SK-N-SH treated with all-trans-retinoic acid at 6 μM for 48 hours (cell line): ENCODE results near the gene TCEAL3.

Experiments used
- ATAC-seq: fragments of 200-7000 bp; cut with Tn5 transposase; 3 replicates; pipeline ENCODE4 v1.9.1; 2020; ENCODE audit warnings: mild to moderate bottlenecking, moderate library complexity
- ARNTL ChIP-seq: fragments of 450-650 bp; formaldehyde crosslinking; IDR thresholded peaks from 2 replicates; pipeline ENCODE4 v1.5.0; 2020; ENCODE audit warnings: low read depth, mild to moderate bottlenecking, moderate library complexity, borderline replicate concordance
- BACH2 ChIP-seq: fragments of 250-450 bp; sonication (Bioruptor Pico); IDR thresholded peaks from 2 replicates; pipeline ENCODE4 v1.9.0; 2021; ENCODE audit warnings: mild to moderate bottlenecking, borderline replicate concordance
- CSDC2 ChIP-seq: fragments of 250-450 bp; sonication (Bioruptor Pico); IDR thresholded peaks from 2 replicates; pipeline ENCODE4 v1.5.0; 2020; ENCODE audit warnings: mild to moderate bottlenecking, moderate library complexity
- ESRRG ChIP-seq: fragments of 250-450 bp; sonication (Bioruptor Pico); IDR thresholded peaks from 2 replicates; pipeline ENCODE4 v1.6.1; 2021; ENCODE audit warnings: mild to moderate bottlenecking
- ISL1 ChIP-seq: fragments of 250-450 bp; sonication (Bioruptor Pico); IDR thresholded peaks from 2 replicates; pipeline ENCODE4 v2.1.2; 2022; ENCODE audit warnings: mild to moderate bottlenecking, moderate library complexity
- OSR1 ChIP-seq: fragments of 250-450 bp; sonication (Bioruptor Pico); IDR thresholded peaks from 2 replicates; pipeline ENCODE4 v1.8.0; 2022; ENCODE audit warnings: moderate library complexity, mild to moderate bottlenecking, inconsistent platforms
- PPARA ChIP-seq: fragments of 250-450 bp; sonication (Bioruptor Pico); IDR thresholded peaks from 2 replicates; pipeline ENCODE4 v1.5.0; 2020; ENCODE audit warnings: mild to moderate bottlenecking, borderline replicate concordance
- RARB ChIP-seq: fragments of 250-450 bp; sonication (Bioruptor Pico); IDR thresholded peaks from 2 replicates; pipeline ENCODE4 v1.8.0; 2021; ENCODE audit warnings: mild to moderate bottlenecking, moderate library complexity
- SNAI2 ChIP-seq: fragments of 250-450 bp; sonication (Bioruptor Pico); IDR thresholded peaks from 2 replicates; pipeline ENCODE4 v1.5.0; 2020; ENCODE audit warnings: mild to moderate bottlenecking, moderate library complexity
- TCF4 ChIP-seq: fragments of 250-450 bp; sonication (Bioruptor Pico); IDR thresholded peaks from 2 replicates; pipeline ENCODE4 v1.8.0; 2021; ENCODE audit warnings: mild to moderate bottlenecking, moderate library complexity, borderline replicate concordance
- ZFP3 ChIP-seq: fragments of 250-450 bp; sonication (Bioruptor Pico); IDR thresholded peaks from 2 replicates; pipeline ENCODE4 v1.5.0; 2020; ENCODE audit warnings: mild to moderate bottlenecking, moderate library complexity
- ZFP30 ChIP-seq: fragments of 450-650 bp; formaldehyde crosslinking; IDR thresholded peaks from 2 replicates; pipeline ENCODE4 v1.5.0; 2022; ENCODE audit warnings: mild to moderate bottlenecking, moderate library complexity
- ZNF565 ChIP-seq: fragments of 450-650 bp; formaldehyde crosslinking; conservative IDR thresholded peaks from 2 replicates; pipeline ENCODE4 v1.5.0; 2020; ENCODE audit warnings: low read depth, mild to moderate bottlenecking, moderate library complexity
- ZNF70 ChIP-seq: fragments of 450-650 bp; formaldehyde crosslinking; IDR thresholded peaks from 2 replicates; pipeline ENCODE4 v1.5.0; 2020; ENCODE audit warnings: mild to moderate bottlenecking, moderate library complexity
- ZNF8 ChIP-seq: fragments of 450-650 bp; formaldehyde crosslinking; IDR thresholded peaks from 2 replicates; pipeline ENCODE4 v1.5.0; 2020; ENCODE audit warnings: mild to moderate bottlenecking, moderate library complexity
- TF ChIP-seq, protein P1 (sequence below): fragments of 250-450 bp; sonication (Bioruptor Pico); IDR thresholded peaks from 2 replicates; pipeline ENCODE4 v1.8.0; 2021; ENCODE audit warnings: low read depth, mild to moderate bottlenecking, moderate library complexity, borderline replicate concordance
- TF ChIP-seq, protein P2 (sequence below): fragments of 250-450 bp; sonication (Bioruptor Pico); IDR thresholded peaks from 2 replicates; pipeline ENCODE4 v1.8.0; 2020; ENCODE audit warnings: mild to moderate bottlenecking, moderate library complexity, borderline replicate concordance
- TF ChIP-seq, protein P3 (sequence below): fragments of 250-450 bp; sonication (Bioruptor Pico); IDR thresholded peaks from 2 replicates; pipeline ENCODE4 v1.5.1; 2021; ENCODE audit warnings: mild to moderate bottlenecking, moderate library complexity
- TF ChIP-seq, protein P4 (sequence below): fragments of 250-450 bp; sonication (Bioruptor Pico); IDR thresholded peaks from 2 replicates; pipeline ENCODE4 v1.5.1; 2020; ENCODE audit warnings: low read depth, mild to moderate bottlenecking, moderate library complexity
- TF ChIP-seq, protein P5 (sequence below): fragments of 250-450 bp; sonication (Bioruptor Pico); IDR thresholded peaks from 2 replicates; pipeline ENCODE4 v1.5.0; 2020; ENCODE audit warnings: mild to moderate bottlenecking, moderate library complexity

TCEAL3 gene

DNA sequence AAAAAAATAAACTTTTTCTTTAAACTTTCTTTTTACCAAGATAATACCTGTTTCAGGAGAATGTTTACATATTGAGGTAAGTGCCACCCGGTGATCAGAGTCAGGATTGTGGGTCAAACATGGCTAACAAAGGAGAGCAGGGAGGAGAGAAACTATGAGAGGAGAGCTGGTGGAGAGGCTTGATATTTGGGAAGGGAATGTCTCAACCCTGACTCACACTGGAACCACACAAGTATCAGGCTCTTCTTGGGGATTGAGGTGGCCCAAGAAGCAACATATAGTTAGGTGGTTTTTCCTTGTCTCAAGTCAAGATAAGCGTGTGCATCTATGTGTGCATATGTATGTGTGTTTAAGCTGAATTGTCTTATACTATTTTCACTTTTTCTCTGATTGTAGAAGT, 27.7 kb downstream of the TCEAL3 start:
- TF ChIP-seq ESRRG (CRISPR knock-in tag) (no peak), ZFP3 (CRISPR knock-in tag) (no peak), OSR1 (CRISPR knock-in tag) (no peak), ISL1 (CRISPR knock-in tag) (no peak), ZNF565 (CRISPR knock-in tag) (no peak)
- TF ChIP-seq, protein P1, sequence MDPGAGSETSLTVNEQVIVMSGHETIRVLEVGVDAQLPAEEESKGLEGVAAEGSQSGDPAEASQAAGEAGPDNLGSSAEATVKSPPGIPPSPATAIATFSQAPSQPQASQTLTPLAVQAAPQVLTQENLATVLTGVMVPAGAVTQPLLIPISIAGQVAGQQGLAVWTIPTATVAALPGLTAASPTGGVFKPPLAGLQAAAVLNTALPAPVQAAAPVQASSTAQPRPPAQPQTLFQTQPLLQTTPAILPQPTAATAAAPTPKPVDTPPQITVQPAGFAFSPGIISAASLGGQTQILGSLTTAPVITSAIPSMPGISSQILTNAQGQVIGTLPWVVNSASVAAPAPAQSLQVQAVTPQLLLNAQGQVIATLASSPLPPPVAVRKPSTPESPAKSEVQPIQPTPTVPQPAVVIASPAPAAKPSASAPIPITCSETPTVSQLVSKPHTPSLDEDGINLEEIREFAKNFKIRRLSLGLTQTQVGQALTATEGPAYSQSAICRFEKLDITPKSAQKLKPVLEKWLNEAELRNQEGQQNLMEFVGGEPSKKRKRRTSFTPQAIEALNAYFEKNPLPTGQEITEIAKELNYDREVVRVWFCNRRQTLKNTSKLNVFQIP (CRISPR knock-in tag) = no peak
- TF ChIP-seq, protein P2, sequence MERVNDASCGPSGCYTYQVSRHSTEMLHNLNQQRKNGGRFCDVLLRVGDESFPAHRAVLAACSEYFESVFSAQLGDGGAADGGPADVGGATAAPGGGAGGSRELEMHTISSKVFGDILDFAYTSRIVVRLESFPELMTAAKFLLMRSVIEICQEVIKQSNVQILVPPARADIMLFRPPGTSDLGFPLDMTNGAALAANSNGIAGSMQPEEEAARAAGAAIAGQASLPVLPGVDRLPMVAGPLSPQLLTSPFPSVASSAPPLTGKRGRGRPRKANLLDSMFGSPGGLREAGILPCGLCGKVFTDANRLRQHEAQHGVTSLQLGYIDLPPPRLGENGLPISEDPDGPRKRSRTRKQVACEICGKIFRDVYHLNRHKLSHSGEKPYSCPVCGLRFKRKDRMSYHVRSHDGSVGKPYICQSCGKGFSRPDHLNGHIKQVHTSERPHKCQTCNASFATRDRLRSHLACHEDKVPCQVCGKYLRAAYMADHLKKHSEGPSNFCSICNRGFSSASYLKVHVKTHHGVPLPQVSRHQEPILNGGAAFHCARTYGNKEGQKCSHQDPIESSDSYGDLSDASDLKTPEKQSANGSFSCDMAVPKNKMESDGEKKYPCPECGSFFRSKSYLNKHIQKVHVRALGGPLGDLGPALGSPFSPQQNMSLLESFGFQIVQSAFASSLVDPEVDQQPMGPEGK (CRISPR knock-in tag) = no peak
- ATAC-seq = no peak

DNA sequence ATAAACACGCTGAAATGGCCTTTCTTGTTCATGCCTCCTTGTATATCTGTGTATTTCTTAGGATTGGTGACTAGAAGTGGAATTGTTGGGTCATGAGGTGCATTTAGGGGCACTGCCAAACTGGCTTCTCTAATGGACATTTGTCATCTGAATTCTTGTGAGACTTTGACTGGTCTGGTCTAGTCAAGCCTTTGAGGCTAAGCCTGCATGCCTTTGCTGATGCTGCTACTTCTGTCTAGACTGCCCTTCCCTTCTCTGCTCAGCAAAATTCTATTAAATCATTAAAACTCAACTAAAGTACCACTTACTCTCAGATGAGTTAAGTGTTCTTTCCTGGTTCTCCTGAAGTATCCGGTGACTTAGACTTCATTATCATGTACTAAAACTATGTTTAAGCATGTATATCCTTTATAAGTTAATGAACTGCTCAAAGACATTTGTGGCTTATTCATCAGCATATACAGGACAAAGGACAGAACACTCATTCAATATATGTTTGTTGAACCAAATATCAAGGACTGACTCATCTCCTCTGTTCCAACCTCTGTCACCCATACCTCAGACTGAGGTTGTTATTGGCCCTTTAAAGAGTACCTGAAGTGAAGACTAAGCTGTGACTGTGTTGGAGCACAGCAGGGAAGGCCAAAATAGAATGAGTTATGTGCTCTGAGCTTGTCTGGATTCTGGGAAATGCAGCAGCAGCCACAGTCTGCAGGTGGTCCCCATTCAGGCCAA, 30.0 kb downstream of the TCEAL3 start:
- TF ChIP-seq CSDC2 (CRISPR knock-in tag) = no peak
- no peak for TF ChIP-seq BACH2
- TF ChIP-seq SNAI2 (CRISPR knock-in tag) = no peak
- no peak for TF ChIP-seq ZFP30 (CRISPR knock-in tag)
- TF ChIP-seq ARNTL (CRISPR knock-in tag) = no peak
- no peak for TF ChIP-seq ZNF8 (CRISPR knock-in tag)
- no peak for TF ChIP-seq ZFP3 (CRISPR knock-in tag)
- TF ChIP-seq ZNF70 (CRISPR knock-in tag) = no peak
- no peak for TF ChIP-seq ZNF565 (CRISPR knock-in tag)
- TF ChIP-seq, protein P3, sequence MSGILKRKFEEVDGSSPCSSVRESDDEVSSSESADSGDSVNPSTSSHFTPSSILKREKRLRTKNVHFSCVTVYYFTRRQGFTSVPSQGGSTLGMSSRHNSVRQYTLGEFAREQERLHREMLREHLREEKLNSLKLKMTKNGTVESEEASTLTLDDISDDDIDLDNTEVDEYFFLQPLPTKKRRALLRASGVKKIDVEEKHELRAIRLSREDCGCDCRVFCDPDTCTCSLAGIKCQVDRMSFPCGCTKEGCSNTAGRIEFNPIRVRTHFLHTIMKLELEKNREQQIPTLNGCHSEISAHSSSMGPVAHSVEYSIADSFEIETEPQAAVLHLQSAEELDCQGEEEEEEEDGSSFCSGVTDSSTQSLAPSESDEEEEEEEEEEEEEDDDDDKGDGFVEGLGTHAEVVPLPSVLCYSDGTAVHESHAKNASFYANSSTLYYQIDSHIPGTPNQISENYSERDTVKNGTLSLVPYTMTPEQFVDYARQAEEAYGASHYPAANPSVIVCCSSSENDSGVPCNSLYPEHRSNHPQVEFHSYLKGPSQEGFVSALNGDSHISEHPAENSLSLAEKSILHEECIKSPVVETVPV = no peak
- TF ChIP-seq PPARA = no peak
- TF ChIP-seq ESRRG (CRISPR knock-in tag) = no peak
- TF ChIP-seq, protein P4, sequence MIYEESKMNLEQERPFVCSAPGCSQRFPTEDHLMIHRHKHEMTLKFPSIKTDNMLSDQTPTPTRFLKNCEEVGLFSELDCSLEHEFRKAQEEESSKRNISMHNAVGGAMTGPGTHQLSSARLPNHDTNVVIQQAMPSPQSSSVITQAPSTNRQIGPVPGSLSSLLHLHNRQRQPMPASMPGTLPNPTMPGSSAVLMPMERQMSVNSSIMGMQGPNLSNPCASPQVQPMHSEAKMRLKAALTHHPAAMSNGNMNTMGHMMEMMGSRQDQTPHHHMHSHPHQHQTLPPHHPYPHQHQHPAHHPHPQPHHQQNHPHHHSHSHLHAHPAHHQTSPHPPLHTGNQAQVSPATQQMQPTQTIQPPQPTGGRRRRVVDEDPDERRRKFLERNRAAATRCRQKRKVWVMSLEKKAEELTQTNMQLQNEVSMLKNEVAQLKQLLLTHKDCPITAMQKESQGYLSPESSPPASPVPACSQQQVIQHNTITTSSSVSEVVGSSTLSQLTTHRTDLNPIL = no peak
- no peak for TF ChIP-seq TCF4 (CRISPR knock-in tag)
- TF ChIP-seq, protein P2 (CRISPR knock-in tag) = no peak
- no peak for TF ChIP-seq RARB (CRISPR knock-in tag)
- no peak for TF ChIP-seq OSR1 (CRISPR knock-in tag)
- TF ChIP-seq, protein P5, sequence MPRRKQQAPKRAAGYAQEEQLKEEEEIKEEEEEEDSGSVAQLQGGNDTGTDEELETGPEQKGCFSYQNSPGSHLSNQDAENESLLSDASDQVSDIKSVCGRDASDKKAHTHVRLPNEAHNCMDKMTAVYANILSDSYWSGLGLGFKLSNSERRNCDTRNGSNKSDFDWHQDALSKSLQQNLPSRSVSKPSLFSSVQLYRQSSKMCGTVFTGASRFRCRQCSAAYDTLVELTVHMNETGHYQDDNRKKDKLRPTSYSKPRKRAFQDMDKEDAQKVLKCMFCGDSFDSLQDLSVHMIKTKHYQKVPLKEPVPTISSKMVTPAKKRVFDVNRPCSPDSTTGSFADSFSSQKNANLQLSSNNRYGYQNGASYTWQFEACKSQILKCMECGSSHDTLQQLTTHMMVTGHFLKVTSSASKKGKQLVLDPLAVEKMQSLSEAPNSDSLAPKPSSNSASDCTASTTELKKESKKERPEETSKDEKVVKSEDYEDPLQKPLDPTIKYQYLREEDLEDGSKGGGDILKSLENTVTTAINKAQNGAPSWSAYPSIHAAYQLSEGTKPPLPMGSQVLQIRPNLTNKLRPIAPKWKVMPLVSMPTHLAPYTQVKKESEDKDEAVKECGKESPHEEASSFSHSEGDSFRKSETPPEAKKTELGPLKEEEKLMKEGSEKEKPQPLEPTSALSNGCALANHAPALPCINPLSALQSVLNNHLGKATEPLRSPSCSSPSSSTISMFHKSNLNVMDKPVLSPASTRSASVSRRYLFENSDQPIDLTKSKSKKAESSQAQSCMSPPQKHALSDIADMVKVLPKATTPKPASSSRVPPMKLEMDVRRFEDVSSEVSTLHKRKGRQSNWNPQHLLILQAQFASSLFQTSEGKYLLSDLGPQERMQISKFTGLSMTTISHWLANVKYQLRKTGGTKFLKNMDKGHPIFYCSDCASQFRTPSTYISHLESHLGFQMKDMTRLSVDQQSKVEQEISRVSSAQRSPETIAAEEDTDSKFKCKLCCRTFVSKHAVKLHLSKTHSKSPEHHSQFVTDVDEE (CRISPR knock-in tag) = no peak
- no peak for ATAC-seq

DNA sequence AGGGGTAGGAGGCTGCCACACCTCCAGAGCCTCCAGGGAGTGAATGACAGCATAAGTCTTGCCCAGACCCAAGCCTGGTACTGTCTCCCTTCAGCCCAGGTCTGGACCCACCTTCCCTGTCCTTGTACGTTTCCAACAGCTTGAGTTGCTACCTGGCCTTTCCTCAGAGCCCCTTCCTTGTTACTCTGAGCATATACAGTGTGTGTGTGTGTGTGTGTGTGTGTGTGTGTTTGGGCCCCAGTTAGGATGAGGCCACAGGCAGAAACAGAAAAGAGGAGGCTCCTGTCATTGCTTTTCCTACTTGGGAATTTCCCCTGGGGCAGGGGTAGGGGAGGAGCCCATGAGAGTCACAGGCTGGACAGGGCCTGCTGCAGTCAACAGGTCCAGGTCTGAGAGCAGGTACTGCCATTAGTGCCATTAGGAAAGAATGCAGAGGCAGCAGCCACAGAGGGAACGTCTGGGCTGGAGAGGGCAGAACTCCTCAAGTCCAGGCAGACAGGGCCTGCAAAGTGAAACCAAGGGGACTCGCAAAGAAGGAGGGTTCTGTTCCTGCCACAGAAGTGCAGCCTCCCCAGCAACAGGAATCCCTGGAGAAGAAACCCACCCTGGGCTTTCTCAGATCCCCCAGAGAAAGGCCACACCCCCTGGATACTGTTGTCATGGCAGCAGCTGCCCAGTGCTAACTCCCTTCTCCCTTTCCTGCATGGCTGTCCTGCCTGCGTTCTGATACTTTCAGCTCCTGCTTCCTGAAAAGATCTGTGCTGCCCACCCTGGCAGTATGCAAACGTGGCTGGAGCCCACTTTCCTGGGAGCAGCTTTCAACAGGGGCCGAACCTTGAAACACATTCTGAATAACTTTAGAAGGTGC, 30.9 kb downstream of the TCEAL3 start:
- ATAC-seq = peak; percentile 86
